GM19043 (cell line): Measurements from ENCODE around the gene METAP1.
"Not testable (repeated sequence)": the region's sequence is repeated elsewhere in the genome, so short reads cannot be mapped to it uniquely, and the experiment has no call there.

Source experiments
- ATAC-seq: cut with Tn5 transposase; IDR thresholded peaks from one replicate; pipeline ENCODE4 v1.9.1; 2021; ENCODE audit warnings: low read depth; ENCODE audit not compliant: unreplicated experiment

METAP1 gene

DNA sequence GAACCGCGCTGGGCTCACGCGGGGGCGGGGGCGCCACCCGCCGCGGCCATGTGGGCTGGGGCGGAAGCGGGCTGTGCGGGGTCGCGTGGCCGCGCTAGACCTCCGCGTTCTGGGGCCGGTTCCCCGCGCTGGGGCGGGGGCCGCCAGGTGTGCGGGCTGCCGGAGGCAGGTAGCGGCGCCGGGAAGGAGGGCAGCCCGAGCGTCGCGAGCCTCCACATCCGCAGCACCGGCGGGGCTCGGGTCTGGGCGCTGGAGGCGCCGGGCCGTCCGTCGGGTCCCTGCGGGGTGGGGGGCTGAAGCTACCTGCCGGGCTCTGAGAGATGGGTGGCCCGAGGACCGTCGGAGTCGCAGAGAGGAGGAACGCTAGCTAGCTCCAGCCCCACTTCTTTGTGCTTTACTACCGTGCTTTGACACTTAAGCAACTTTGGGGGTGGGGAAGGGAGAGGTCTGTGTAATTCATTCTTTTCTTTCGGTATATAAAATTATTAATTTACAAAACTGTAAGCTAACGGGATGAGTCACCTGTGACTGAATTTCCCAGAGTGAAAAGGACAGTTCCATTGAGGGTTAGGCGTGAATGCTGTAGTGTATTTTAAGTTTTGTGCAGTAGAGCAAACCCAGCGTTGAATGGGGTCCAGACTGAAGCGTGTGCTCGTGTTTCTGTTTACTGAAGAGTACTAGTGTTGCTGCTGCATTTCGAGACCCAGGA lies 689 bp downstream of the METAP1 start:
- peak; percentile 2 for ATAC-seq

DNA sequence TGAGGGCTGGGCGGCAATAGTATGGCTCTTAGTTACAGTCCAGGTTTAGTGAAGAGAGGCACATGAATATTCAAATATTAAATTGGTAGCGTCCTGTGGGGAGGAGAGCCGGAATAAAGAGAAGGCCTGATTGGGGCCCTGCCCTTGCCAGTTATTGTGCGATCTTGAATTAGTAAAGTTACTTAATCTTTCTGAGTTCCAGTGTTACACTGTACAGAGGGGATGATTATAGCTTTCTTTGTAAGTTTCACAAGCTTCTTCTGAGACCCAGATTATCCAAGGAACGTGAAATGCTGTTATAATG lies 1.2 kb downstream of the METAP1 start:
- no peak for ATAC-seq

DNA sequence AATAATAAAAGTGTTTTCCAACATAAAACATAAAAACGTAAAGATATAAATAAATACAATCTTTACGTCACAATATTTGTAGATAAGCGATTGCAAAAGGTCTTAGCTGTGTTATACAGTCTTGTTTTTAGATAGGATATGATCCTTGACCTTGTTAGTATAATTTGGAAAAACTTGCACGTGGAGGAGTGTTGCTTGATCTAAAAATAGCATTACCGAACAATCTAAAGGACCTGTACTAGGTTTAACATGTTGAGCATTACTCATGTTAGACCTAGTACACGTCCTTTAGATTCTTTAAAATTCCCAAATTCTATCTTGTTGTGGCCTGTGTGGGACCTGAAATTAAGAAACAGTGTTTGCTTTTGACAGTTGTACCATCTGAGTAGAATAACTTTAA lies 1.6 kb downstream of the METAP1 start:
- ATAC-seq = no peak

DNA sequence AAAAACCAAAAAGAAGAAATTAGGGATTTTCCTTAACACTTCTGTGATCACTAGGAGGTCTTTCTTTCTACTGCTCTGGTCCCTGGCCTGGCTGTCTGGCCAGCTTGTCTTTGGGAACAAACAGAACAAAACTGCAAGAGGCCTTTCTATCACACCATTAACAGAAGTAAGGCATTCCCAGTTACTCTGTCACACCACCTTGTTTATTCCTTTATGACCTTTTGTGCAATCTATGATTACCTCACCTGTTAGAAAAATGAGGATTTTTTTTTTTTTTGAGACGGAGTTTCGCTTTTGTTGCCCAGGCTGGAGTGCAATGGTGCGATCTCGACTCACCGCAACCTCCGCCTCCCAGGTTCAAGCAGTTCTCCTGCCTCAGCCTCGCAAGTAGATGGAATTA lies 3.0 kb downstream of the METAP1 start:
- no peak for ATAC-seq

DNA sequence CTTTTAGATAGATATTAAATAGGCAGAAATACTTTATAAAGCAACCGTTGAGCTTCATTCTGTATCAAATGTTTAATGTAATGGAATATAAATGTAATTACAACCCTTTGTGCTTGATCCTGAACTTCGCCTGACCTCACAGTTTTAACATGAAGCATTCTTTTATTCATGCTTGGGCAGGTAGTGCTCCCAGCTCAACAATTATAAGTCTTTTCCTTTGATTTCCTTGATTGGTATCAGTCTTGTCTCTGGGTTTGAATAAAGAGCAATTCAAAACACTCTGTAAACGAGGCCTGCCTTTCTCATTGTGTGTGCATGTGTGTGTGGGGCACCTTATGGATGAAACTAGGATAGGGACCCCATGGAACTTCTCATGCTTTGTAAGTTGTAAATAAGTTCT lies 6.8 kb downstream of the METAP1 start:
- ATAC-seq = no peak

GRCh38 chr4:99008051-99008450 lies 12.5 kb downstream of the METAP1 start:
- no peak for ATAC-seq

- no peak for ATAC-seq
Measured at GRCh38 chr4:99011910-99012309, 16.4 kb downstream of the METAP1 start.

GRCh38 chr4:99013402-99013843 lies 17.9 kb downstream of the METAP1 start:
- ATAC-seq = no peak

GRCh38 chr4:99013884-99014523 lies 18.5 kb downstream of the METAP1 start:
- no peak for ATAC-seq

- no peak for ATAC-seq
Measured at GRCh38 chr4:99021386-99021785, 25.9 kb downstream of the METAP1 start.

DNA sequence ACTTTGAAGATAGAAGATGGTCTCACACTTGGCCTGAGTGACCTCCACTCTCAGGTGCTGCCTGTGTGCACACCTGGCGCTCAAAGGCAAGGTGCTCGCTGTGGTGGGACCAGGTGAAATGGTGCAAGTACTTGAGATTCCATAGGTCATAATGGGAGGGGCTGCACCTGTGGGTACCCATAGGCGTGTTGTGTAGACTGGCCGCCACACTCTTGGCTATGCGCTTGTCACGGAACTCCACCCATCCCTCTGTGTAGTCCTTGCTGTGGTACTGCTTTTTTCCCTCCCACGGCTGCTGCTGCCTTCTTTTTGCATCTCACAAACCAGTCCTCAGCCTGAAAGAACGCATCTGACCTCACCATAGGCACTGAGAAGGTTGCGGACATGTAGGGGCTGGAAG lies 27.0 kb downstream of the METAP1 start:
- ATAC-seq = no peak

- ATAC-seq = not testable (repeated sequence)
Measured at GRCh38 chr4:99023800-99024251, 28.3 kb downstream of the METAP1 start.

DNA sequence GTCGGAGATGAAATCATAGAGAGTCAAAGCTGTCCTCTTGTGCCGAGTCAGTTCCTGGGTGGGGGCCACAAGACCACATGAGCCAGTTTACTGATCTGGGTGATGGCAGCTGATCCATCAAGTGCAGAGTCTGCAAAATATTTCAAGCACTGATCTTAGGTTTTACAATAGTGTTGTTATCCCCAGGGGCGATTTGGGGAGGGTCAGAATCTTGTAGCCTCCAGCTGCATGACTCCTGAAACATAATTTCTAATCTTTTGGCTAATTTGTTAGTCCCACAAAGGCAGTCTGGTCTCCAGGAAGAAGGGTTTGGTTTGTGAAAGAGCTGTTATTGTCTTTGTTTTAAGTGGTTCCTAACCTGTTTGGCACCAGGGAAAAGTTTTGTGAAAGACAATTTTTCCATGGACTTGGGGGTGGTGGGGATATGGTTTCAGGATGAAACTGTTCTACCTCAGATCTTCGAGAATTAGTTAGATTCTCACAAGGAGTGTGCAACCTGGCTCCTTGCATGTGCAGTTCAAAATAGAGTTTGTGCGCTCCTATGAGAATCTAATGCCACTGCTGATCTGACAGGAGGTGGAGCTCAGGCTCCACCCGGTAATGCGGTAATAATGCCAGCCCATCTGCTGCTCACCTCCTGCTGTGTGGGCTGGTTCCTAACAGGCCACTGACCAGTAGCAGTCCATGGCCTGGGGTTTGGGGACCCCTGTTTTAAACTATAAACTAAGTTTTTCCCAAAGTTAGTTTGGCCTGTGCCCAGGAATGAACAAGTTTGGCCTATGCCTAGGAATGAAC lies 29.2 kb downstream of the METAP1 start:
- no peak for ATAC-seq

GRCh38 chr4:99025506-99025905 lies 30.0 kb downstream of the METAP1 start:
- no peak for ATAC-seq

GRCh38 chr4:99027304-99027703 lies 31.8 kb downstream of the METAP1 start:
- ATAC-seq = no peak

- ATAC-seq = peak; percentile 53
Measured at GRCh38 chr4:99028187-99028586, 32.7 kb downstream of the METAP1 start.

GRCh38 chr4:99029018-99029735 lies 33.7 kb downstream of the METAP1 start:
- peak; percentile 44 for ATAC-seq

DNA sequence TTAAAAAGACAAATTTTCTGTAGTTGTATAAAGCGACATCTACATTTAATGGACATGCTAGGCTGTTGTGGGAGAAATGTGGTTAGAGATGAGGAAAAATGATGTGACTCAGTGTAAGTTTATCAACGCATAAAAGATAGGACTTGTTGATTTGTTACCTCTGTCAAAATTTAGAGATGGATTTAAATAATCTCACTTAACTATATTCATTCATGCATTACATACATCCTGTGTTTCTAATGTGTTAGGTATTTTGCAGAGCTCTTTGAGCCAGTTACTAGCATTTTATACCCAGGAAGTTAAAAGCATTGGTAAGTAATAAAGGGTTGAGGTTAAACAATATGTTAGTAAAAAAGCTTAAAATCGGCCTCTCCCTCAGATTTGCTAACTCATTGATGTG lies 34.3 kb downstream of the METAP1 start:
- ATAC-seq = peak; percentile 39

GRCh38 chr4:99033956-99034355 lies 38.4 kb downstream of the METAP1 start:
- ATAC-seq = no peak

DNA sequence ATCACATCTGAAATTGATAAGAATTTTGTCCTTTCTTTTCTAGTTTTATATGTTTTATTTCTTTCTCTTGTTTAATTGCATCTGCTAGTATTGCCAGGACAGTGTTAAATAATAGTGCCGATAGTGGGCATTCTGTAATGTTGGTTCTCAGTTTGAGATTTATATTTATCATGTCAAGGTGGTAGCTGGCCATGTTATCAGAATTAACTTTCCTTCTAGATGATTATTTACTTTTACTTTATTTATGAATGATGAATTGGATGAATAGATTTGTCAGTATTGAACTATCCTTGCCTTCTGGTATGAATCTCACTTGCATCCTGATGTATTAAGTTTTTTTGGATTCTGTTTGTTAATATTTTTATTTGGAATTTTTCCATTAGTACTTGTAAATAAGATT lies 42.7 kb downstream of the METAP1 start:
- no peak for ATAC-seq

DNA sequence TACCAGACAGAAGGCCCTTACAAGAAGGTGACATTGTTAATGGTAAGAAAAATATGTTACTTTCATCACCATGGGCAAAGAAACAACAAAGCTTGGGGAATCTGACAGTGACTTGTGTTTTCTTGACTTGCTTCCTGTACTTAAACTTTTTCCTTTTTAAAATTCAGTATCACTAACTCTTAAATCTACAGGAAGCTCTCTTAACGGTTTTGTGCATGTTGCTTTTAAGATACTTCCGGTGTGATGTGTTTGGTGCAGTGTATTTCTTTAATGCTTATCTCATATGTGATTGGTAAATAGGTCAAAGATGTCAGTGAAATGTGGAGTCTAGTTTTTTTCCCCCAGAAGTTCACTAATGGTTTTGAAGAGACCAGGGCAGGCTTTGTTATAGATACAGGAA lies 47.8 kb downstream of the METAP1 start:
- ATAC-seq = no peak
